Measurements from ENCODE around the gene GSDME. TPM values are rescaled to one million over a fixed set of nuclear protein-coding genes. Genes with fewer than 3 reads are reported as not detected.
"Not testable (repeated sequence)": the region's sequence is repeated elsewhere in the genome, so short reads cannot be mapped to it uniquely, and the experiment has no call there.

The GSDME gene
- total RNA-seq, 1 experiment from 2014 or later, result 7.6 TPM

DNA sequence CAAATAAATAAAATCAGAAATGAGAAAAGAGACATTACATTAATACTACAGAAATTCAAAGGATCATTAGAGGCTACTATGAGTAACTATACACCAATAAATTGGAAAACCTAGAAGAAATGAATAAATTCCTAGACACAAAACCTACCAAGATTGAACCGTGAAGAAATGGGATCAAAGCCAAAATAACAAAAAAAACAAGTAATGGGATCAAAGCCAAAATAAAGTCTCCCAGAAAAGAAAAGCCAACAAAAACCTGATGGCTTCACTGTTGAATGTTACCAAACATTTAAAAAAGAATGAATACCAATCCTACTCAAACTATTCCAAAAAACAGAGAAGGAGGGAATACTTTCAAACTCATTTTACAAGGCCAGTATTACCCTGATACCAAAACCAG is 20.0 kb downstream of the GSDME start:
- intact Hi-C loops (cut with micrococcal nuclease), result no loop called here
- ChIA-PET POLR2A (no interaction called here), RAD21 (ENCODE audit: low non-redundant PET in 1 of 2, low total read pairs in 2 of 2, uncharacterized antibody in 2 of 2, unreplicated experiment in 2 of 2) (no interaction called here), CTCF (no interaction called here)
- Histone ChIP-seq H4K20me1 (ENCODE audit: insufficient read depth) (no peaks in the 10 kb centered on the region), H3K4me3 (replicated peaks in 1 of 2; ENCODE audit: low read depth in 1 of 2, low read length in 2 of 2) (no peak overlapping the region), H3K79me2 (ENCODE audit: insufficient read depth, low read length) (no peaks in the 10 kb centered on the region), H3K27me3 (ENCODE audit: insufficient read depth, low read length) (no peaks in the 10 kb centered on the region), H3K27ac (ENCODE audit: low read depth, low read length) (no peak overlapping the region), H3K9me3 (ENCODE audit: control insufficient read depth in 1 of 2, insufficient read depth in 1 of 2, low read depth in 1 of 2, low read length in 2 of 2) (peaks cover 0 to 7% of the 10 kb centered on the region in 2 experiments; a peak in 1 of 4 replicates), H3K9me2 (ENCODE audit: insufficient read depth) (no peaks in the 10 kb centered on the region), H3K4me2 (ENCODE audit: low read length) (no peak overlapping the region), H3K36me3 (ENCODE audit: control insufficient read depth in 1 of 2, insufficient read depth in 2 of 2, low read length in 2 of 2) (no peaks in the 10 kb centered on the region), H3K9ac (ENCODE audit: low read length) (no peak overlapping the region), H3K4me1 (ENCODE audit: control insufficient read depth in 1 of 2, insufficient read depth in 2 of 2, low read length in 2 of 2) (peaks cover 0 to 21% of the 10 kb centered on the region in 2 experiments; a peak in 1 of 4 replicates), H2AFZ (ENCODE audit: low read depth, low read length, poor library complexity, severe bottlenecking) (no peak overlapping the region)
- TF ChIP-seq RAD21 (IDR thresholded peaks at IDR 0.05; ENCODE audit: low read depth) (no peak), CBX3 (IDR thresholded peaks at IDR 0.05; ENCODE audit: low read depth) (no peak), EZH2phosphoT487 (IDR thresholded peaks at IDR 0.05; ENCODE audit: borderline replicate concordance) (no peak), CEBPB (IDR thresholded peaks at IDR 0.05; ENCODE audit: low read depth) (no peak), EZH2 (IDR thresholded peaks at IDR 0.05) (no peak), SRF (IDR thresholded peaks at IDR 0.05; ENCODE audit: low read depth) (no peak)
- TF ChIP-seq, protein P1, sequence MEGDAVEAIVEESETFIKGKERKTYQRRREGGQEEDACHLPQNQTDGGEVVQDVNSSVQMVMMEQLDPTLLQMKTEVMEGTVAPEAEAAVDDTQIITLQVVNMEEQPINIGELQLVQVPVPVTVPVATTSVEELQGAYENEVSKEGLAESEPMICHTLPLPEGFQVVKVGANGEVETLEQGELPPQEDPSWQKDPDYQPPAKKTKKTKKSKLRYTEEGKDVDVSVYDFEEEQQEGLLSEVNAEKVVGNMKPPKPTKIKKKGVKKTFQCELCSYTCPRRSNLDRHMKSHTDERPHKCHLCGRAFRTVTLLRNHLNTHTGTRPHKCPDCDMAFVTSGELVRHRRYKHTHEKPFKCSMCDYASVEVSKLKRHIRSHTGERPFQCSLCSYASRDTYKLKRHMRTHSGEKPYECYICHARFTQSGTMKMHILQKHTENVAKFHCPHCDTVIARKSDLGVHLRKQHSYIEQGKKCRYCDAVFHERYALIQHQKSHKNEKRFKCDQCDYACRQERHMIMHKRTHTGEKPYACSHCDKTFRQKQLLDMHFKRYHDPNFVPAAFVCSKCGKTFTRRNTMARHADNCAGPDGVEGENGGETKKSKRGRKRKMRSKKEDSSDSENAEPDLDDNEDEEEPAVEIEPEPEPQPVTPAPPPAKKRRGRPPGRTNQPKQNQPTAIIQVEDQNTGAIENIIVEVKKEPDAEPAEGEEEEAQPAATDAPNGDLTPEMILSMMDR (IDR thresholded peaks at IDR 0.05 in 2 of 3, conservative IDR thresholded peaks at IDR 0.05 in 1 of 3; ENCODE audit: borderline replicate concordance in 1 of 3, insufficient read depth in 1 of 3, low read depth in 2 of 3, low read length in 2 of 3), result no peak
- TF ChIP-seq, protein P2, sequence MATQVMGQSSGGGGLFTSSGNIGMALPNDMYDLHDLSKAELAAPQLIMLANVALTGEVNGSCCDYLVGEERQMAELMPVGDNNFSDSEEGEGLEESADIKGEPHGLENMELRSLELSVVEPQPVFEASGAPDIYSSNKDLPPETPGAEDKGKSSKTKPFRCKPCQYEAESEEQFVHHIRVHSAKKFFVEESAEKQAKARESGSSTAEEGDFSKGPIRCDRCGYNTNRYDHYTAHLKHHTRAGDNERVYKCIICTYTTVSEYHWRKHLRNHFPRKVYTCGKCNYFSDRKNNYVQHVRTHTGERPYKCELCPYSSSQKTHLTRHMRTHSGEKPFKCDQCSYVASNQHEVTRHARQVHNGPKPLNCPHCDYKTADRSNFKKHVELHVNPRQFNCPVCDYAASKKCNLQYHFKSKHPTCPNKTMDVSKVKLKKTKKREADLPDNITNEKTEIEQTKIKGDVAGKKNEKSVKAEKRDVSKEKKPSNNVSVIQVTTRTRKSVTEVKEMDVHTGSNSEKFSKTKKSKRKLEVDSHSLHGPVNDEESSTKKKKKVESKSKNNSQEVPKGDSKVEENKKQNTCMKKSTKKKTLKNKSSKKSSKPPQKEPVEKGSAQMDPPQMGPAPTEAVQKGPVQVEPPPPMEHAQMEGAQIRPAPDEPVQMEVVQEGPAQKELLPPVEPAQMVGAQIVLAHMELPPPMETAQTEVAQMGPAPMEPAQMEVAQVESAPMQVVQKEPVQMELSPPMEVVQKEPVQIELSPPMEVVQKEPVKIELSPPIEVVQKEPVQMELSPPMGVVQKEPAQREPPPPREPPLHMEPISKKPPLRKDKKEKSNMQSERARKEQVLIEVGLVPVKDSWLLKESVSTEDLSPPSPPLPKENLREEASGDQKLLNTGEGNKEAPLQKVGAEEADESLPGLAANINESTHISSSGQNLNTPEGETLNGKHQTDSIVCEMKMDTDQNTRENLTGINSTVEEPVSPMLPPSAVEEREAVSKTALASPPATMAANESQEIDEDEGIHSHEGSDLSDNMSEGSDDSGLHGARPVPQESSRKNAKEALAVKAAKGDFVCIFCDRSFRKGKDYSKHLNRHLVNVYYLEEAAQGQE (IDR thresholded peaks at IDR 0.05; ENCODE audit: low read depth), result no peak
- DNase-seq (ENCODE audit: low read depth, low spot score) (no peak), ATAC-seq (no peak)
- no TSS peak for BruUV-seq (replicated peaks)

DNA sequence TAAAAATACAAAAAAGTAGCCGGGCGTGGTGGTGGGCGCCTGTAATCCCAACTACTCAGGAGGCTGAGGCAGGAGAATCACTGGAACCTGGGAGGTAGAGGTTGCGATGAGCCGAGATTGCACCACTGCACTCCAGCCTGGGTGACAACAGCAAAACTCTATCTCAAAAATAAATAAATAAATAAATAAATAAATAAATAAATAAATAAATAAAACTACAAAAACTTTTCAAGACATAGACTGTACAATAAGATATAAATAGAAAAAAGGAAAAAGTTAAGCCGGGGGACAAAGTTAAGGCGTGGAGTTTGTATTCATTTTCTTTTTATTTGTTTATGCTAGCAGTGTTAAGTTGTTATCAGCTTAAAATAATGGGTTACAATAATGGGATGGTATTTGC is 21.7 kb downstream of the GSDME start:
- H3K79me2 ChIP-seq (ENCODE audit: insufficient read depth, low read length); DNase-seq (ENCODE audit: low read depth, low spot score); H3K27ac ChIP-seq (ENCODE audit: low read depth, low read length); intact Hi-C loops (cut with micrococcal nuclease); H3K9me2 ChIP-seq (ENCODE audit: insufficient read depth); H3K9ac ChIP-seq (ENCODE audit: low read length); H3K4me3 ChIP-seq (replicated peaks in 1 of 2; ENCODE audit: low read depth in 1 of 2, low read length in 2 of 2); POLR2A ChIA-PET; H2AFZ ChIP-seq (ENCODE audit: low read depth, low read length, poor library complexity, severe bottlenecking); H3K9me3 ChIP-seq (ENCODE audit: control insufficient read depth in 1 of 2, insufficient read depth in 1 of 2, low read depth in 1 of 2, low read length in 2 of 2); H3K27me3 ChIP-seq (ENCODE audit: insufficient read depth, low read length); RAD21 ChIA-PET (ENCODE audit: low non-redundant PET in 1 of 2, low total read pairs in 2 of 2, uncharacterized antibody in 2 of 2, unreplicated experiment in 2 of 2); ATAC-seq; H3K4me2 ChIP-seq (ENCODE audit: low read length); H4K20me1 ChIP-seq (ENCODE audit: insufficient read depth); BruUV-seq (replicated peaks); CTCF ChIA-PET; H3K36me3 ChIP-seq (ENCODE audit: control insufficient read depth in 1 of 2, insufficient read depth in 2 of 2, low read length in 2 of 2): not testable (repeated sequence)
- peaks cover 0 to 16% of the 10 kb centered on the region in 2 experiments; a peak in 1 of 4 replicates for H3K4me1 ChIP-seq (ENCODE audit: control insufficient read depth in 1 of 2, insufficient read depth in 2 of 2, low read length in 2 of 2)
